Measurements from ENCODE around the gene GATAD1.
A peak's percentile ranks its signal among the peaks of the same experiment; 100 is the strongest.
"Not testable (repeated sequence)": the region's sequence is repeated elsewhere in the genome, so short reads cannot be mapped to it uniquely, and the experiment has no call there.

GATAD1 gene

GRCh38 chr7:92437956-92438491 lies 9.3 kb upstream of the GATAD1 start:
- DNase-seq: no peak

DNA sequence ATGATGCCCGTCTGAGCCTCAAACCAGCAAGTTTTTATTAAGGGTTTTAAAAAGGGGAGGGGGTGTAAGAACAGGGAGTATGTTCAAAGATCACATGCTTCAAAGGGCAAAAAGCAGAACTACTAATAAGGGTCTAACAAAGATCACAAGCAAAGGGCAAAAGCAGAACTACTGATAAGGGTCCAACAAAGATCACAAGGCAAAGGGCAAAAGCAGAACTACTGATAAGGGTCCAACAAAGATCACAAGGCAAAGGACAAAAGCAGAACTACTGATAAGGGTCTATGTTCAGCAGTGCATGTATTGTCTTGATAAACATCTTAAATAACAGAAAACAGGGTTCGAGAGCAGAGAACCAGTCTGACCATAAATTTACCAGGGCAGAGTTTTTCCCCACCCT lies 4.6 kb upstream of the GATAD1 start:
- not testable (repeated sequence) for DNase-seq

- no peak for DNase-seq
These were observed 375 bp upstream of the GATAD1 start for GRCh38 chr7:92446869-92447344.

GRCh38 chr7:92448205-92448747 lies 994 bp downstream of the GATAD1 start:
- DNase-seq: peak; percentile 45 to 72

- DNase-seq: no peak
These were observed 4.4 kb downstream of the GATAD1 start for GRCh38 chr7:92451645-92452044.

DNA sequence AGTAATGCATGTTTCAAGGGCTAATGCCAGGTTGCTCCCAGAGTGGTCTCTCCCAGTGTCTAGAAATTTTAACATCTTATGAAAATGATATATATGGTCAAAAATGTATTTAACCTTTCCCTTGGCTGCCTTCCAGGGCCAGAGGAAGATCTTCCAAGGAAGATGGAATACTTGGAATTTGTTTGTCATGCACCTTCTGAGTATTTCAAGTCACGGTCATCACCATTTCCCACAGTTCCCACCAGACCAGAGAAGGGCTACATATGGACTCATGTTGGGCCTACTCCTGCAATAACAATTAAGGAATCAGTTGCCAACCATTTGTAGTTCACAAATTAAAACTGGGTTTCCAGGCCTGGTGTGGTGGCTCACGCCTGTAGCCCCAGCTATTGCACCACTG lies 9.0 kb downstream of the GATAD1 start:
- no peak for DNase-seq

- no peak for DNase-seq
These were observed 12.8 kb downstream of the GATAD1 start for GRCh38 chr7:92460109-92460508.

DNA sequence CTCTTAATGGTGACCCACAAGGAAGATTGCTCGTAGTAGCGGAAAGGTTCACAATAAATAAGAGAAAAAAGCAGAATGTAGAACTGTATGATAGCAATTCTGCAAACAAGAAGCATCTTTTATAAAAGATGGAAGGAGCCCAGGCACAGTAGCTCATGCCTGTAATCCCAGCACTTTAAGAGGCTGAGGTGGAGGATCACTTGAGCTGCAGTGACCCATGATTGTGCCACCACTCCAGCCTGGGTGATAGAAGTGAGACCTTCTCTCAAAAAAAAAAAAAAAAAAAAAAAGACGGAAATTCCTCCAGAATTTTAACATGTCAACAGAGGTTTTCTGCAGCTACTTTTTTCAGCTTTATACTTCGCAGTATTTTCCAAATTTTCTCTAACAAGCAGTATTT lies 13.2 kb downstream of the GATAD1 start:
- DNase-seq: no peak

GRCh38 chr7:92461027-92462003 lies 14.0 kb downstream of the GATAD1 start:
- DNase-seq: peak; percentile 71 to 78

GRCh38 chr7:92462560-92462959 lies 15.3 kb downstream of the GATAD1 start:
- no peak for DNase-seq

- DNase-seq: no peak
These were observed 17.2 kb downstream of the GATAD1 start for GRCh38 chr7:92464515-92464914.

GRCh38 chr7:92466682-92467081 lies 19.4 kb downstream of the GATAD1 start:
- no peak for DNase-seq

DNA sequence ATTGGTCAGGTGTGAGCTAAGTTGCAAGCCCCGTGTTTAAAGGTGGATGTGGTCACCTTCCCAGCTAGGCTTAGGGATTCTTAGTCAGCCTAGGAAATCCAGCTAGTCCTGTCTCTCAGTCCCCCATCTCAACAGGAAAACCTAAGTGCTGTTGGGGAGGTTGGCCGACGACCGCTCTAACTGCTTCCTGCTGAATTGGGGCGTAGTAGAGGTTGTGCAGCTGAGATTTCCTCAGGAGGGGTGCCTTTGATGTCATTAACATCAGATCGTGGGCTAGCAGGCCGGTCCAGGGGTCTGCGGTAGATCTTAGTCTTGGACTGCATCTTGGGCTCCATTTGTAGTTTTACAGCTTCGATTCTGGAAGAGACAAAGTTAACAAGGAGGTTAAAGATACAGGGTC lies 21.3 kb downstream of the GATAD1 start:
- DNase-seq: not testable (repeated sequence)

- DNase-seq: not testable (repeated sequence)
These were observed 26.7 kb downstream of the GATAD1 start for GRCh38 chr7:92473989-92474388.

GRCh38 chr7:92475261-92475770 lies 28.0 kb downstream of the GATAD1 start:
- not testable (repeated sequence) for DNase-seq

DNA sequence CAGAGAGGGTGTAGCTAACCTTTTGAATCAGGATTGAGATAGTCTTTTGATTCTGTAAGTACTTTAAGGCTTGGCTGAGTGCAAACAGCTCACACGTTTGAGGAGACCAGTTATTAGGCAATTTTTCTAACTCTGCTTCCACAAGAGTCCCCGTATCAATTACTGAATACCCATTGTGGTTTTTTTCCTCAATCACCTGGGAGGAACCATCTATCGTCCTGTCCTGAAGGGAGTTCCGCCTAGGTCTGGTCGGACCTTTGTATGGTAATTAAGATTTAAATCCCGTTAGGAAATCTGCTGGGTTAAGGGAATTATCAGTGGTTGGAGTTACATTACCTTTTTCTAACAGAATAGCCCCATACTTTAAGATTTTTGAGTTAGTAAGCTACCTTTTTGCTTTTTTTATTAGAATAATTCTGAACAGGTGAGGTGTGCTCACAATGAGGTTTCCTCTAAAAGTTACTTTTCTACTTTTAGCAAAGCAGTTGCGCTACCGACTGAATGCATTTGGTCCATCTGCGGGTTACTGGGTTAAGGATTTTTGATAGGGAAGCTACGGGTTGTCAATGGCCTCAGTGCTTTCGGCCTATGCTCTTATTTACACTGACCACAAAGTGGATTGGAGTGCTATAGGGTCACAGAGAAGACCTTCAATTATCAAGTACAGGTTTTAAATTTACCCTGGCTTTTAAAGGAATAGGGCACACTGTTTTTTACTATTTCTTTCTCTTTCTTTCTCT lies 28.7 kb downstream of the GATAD1 start:
- not testable (repeated sequence) for DNase-seq

GRCh38 chr7:92477681-92478080 lies 30.4 kb downstream of the GATAD1 start, which contains the start of gene ERVW-1:
ERVW-1 (minus strand) TSS chr7:92477946; CDS start chr7:92470381, 7,565 bp downstream.
- DNase-seq: not testable (repeated sequence)

GRCh38 chr7:92478095-92478494 lies 30.8 kb downstream of the GATAD1 start:
- no peak for DNase-seq

GRCh38 chr7:92478711-92479110 lies 31.4 kb downstream of the GATAD1 start:
- DNase-seq: no peak

DNA sequence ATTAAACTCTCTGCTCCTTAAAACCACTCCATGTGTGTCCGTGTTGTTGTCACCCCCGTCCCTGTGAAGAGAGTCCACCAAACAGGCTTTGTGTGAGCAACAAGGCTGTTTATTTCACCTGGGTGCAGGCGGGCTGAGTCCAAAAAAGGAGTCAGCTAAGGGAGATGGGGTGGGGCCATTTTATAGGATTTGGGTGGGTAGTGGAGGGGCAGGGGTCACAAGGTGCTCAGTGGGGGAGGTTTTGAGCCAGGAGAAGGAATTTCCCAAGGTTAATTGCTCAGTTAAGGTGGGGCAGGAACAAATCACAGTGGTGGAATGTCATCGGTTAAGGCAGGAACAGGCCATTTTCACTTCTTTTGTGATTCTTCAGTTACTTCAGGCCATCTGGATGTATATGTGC lies 31.9 kb downstream of the GATAD1 start:
- DNase-seq: not testable (repeated sequence)

- DNase-seq: not testable (repeated sequence)
These were observed 36.3 kb downstream of the GATAD1 start for GRCh38 chr7:92483624-92484023.

DNA sequence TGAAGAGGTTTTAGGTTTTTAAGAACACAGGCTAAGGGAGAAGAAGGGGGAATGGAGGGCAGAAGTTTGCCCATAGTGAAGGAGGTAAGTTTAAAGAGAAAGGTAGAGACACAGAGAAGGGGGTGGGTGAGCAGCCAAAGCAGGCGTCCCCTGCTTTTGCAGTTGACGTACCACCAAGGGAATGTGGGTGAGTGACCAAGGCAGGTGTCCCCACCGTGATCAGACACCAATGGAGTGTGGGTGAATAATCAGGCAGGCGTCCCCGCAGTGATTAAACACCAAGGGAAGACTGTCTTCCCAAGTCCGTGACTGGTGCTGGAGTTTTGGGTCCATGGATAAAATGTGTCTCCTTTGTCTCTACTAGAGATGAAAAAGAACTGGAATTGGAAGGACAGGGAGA lies 36.9 kb downstream of the GATAD1 start:
- not testable (repeated sequence) for DNase-seq

Data from NCI-H2081 (cell line).